Measurements from ENCODE around the gene TMEM120A.
A peak's percentile ranks its signal among the peaks of the same experiment; 100 is the strongest.

DNA sequence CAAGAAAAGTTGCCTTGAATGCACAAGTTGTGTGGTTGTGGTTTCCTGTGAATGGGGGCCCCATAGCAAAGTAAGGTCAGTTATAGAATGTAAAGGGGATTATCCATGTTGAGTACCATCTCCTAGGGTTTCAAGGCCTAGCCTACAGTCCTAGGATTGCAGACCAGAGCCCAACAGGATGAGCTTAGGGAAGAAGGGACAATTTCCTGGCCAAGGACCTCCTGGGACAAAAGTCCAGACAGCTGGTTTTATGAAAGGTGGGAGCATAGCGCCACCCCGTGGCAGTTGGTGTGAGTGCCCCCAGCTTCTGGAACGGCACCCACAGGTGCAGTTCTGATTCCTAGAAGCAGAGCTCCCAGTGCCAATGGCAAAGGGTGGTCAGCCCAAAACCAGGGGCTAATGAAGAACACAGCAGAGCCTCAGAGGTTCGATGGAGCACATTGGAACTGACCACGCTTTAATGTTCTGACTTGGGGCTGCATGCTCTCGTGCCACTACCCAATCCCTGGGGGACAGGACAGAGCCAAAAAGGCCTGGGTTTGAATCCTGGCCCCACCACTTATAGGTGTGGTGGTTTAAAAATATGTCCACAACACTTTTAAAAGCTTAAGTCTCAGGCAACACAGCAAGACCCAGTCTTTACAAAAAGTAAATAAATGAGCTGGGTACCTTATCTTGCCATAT lies 25.8 kb upstream of the TMEM120A start:
- TF ChIP-seq CTCF (conservative IDR thresholded peaks at IDR 0.05; ENCODE audit: low read length) (peak; percentile 97), EZH2phosphoT487 (IDR thresholded peaks at IDR 0.05; ENCODE audit: borderline replicate concordance, low read depth, low read length) (no peak)

Measured in OCI-LY7 (cell line).